Measurements from ENCODE around the gene CD200R1.

GRCh38 chr3:112987710-112988334 is 12.9 kb upstream of the CD200R1 start:
- TF ChIP-seq UBTF (CRISPR knock-in tag; IDR thresholded peaks at IDR 0.05) (no peak), ZNF207 (IDR thresholded peaks at IDR 0.05; ENCODE audit: borderline replicate concordance) (no peak), GTF3A (CRISPR knock-in tag; conservative IDR thresholded peaks at IDR 0.05) (no peak), ATF2 (CRISPR knock-in tag; IDR thresholded peaks at IDR 0.05) (no peak), HCFC1 (IDR thresholded peaks at IDR 0.05; ENCODE audit: low read depth, low read length) (no peak), ZNF691 (CRISPR knock-in tag; IDR thresholded peaks at IDR 0.05; ENCODE audit: borderline replicate concordance, low read depth) (no peak), BHLHE40 (IDR thresholded peaks at IDR 0.05; ENCODE audit: low read length) (no peak)

Data from HepG2 (cell line).